Endothelial cell of umbilical vein (primary cell): ENCODE results near the gene PRLHR. TPM values are rescaled to one million over a fixed set of nuclear protein-coding genes. Genes with fewer than 3 reads are reported as not detected.

Experiments used
- BruUV-seq: library from RNA; stranded (reverse); fragments of 400-500 nt; replicated peaks from 2 replicates; lab custom pipeline; 2021; lab: Mats Ljungman, UMichigan
- CTCF ChIA-PET: fragments of 300-600, 350-600 bp; sonication (Branson Sonifier 250); formaldehyde crosslinking; loops from one replicate; lab custom pipeline; 2021; ENCODE audit warnings: antibody characterized with exemption, inconsistent platforms; lab: Charles Lee
- POLR2A ChIA-PET: fragments of 300-600, 350-600 bp; sonication (Branson Sonifier 250); formaldehyde crosslinking; loops from one replicate; lab custom pipeline; 2021; ENCODE audit warnings: antibody characterized with exemption, inconsistent platforms; lab: Charles Lee
- DNase-seq: peaks from one replicate; pipeline ENCODE4 v3.0.0-alpha.2; 2011; ENCODE audit warnings: low read depth, low spot score
- FAIRE-seq: peaks from 2 replicates; lab custom pipeline; 2011; peaks lifted over from hg19 to GRCh38; lab: Jason Lieb, UNC
- H2AFZ ChIP-seq: 2 replicates; pipeline ENCODE4 v1.6.0; 2012; ENCODE audit warnings: low read depth, low read length, control low read depth, inconsistent platforms
- H3K27ac ChIP-seq: 2 replicates; pipeline ENCODE4 v1.5.1; 2011; ENCODE audit warnings: low read depth, mild to moderate bottlenecking, control low read depth, low read length, moderate library complexity; ENCODE audit not compliant: insufficient read depth
- H3K27me3 ChIP-seq, 2 experiments: 2 replicates each; pipeline versions ENCODE4 v1.6.0 to v1.6.1; 2011; ENCODE audit warnings: low read length in 2 of 2, mixed read lengths in 1 of 2; ENCODE audit not compliant: control insufficient read depth in 2 of 2, insufficient read depth in 2 of 2
- H3K36me3 ChIP-seq, 2 experiments: 2 replicates in 1 of 2; 3 replicates in 1 of 2; pipeline ENCODE4 v1.5.1; 2011; ENCODE audit warnings: low read length in 2 of 2, mild to moderate bottlenecking in 1 of 2, moderate library complexity in 1 of 2; ENCODE audit not compliant: control insufficient read depth in 2 of 2, insufficient read depth in 2 of 2; ENCODE audit errors: extremely low read depth in 1 of 2
- H3K4me1 ChIP-seq: 3 replicates; pipeline ENCODE4 v1.5.1; 2011; ENCODE audit warnings: mild to moderate bottlenecking, low read length; ENCODE audit not compliant: control insufficient read depth, insufficient read depth; ENCODE audit errors: extremely low read depth
- H3K4me2 ChIP-seq: 2 replicates; pipeline ENCODE4 v1.6.1; 2011; ENCODE audit warnings: low read length, control low read depth, mixed read lengths; ENCODE audit not compliant: insufficient read depth
- H3K4me3 ChIP-seq, 3 experiments: fragments of 200-600 bp in 1 of 3; sonication (generic), shearing (Covaris generic) in 1 of 3; replicated peaks in 1 of 3; 2 replicates each; pipeline ENCODE4 v1.5.1; 2011 to 2016; ENCODE audit warnings: control low read depth in 3 of 3, low read length in 3 of 3, mild to moderate bottlenecking in 2 of 3, inconsistent platforms in 1 of 3, low read depth in 1 of 3, moderate library complexity in 1 of 3; ENCODE audit not compliant: insufficient read depth in 1 of 3
- H3K79me2 ChIP-seq: 2 replicates; pipeline ENCODE4 v1.6.0; 2012; ENCODE audit warnings: low read length, inconsistent platforms; ENCODE audit not compliant: control insufficient read depth, insufficient read depth
- H3K9ac ChIP-seq: replicated peaks from 2 replicates; pipeline ENCODE3; 2011; ENCODE audit warnings: low read length, control low read depth; ENCODE audit not compliant: insufficient read depth; ENCODE audit errors: extremely low read depth
- H3K9me1 ChIP-seq: replicated peaks from 3 replicates; pipeline ENCODE4 v1.6.0; 2011; ENCODE audit warnings: mild to moderate bottlenecking, low read length; ENCODE audit not compliant: control insufficient read depth, insufficient read depth; ENCODE audit errors: extremely low read depth
- H3K9me3 ChIP-seq: replicated peaks from 2 replicates; pipeline ENCODE4 v1.5.1; 2012; ENCODE audit warnings: low read length, inconsistent platforms; ENCODE audit not compliant: control insufficient read depth, insufficient read depth
- H4K20me1 ChIP-seq: replicated peaks from 2 replicates; pipeline ENCODE3; 2011; ENCODE audit warnings: mild to moderate bottlenecking, low read length; ENCODE audit not compliant: control insufficient read depth, insufficient read depth; ENCODE audit errors: extremely low read depth
- CTCF ChIP-seq, 2 donors: IDR thresholded peaks; 1 replicate in 1 of 2; 2 replicates in 1 of 2; pipeline ENCODE4 v1.5.1; 2011; ENCODE audit warnings: low read length in 2 of 2, mild to moderate bottlenecking in 2 of 2, moderate library complexity in 2 of 2, control low read depth in 1 of 2, inconsistent platforms in 1 of 2, low read depth in 1 of 2; ENCODE audit not compliant: insufficient read depth in 1 of 2; ENCODE audit errors: extremely low read depth in 1 of 2
- EZH2 ChIP-seq: IDR thresholded peaks from 2 replicates; pipeline ENCODE4 v1.6.1; 2012; ENCODE audit warnings: borderline replicate concordance, low read depth, mild to moderate bottlenecking, moderate library complexity, low read length, inconsistent platforms; ENCODE audit not compliant: severe bottlenecking
- FOS ChIP-seq: IDR thresholded peaks from 2 replicates; pipeline ENCODE4 v1.6.1; 2011; ENCODE audit warnings: mild to moderate bottlenecking, low read length, moderate library complexity, borderline replicate concordance; ENCODE audit not compliant: insufficient read depth
- GATA2 ChIP-seq: IDR thresholded peaks from 2 replicates; pipeline ENCODE4 v1.7.0; 2011; ENCODE audit warnings: low read depth, mild to moderate bottlenecking, moderate library complexity, mixed read lengths, low read length; ENCODE audit not compliant: insufficient read length, insufficient read depth
- JUN ChIP-seq: IDR thresholded peaks from 2 replicates; pipeline ENCODE4 v1.6.1; 2011; ENCODE audit warnings: borderline replicate concordance, low read depth; ENCODE audit not compliant: insufficient read length, insufficient read depth
- MAX ChIP-seq: IDR thresholded peaks from 2 replicates; pipeline ENCODE4 v1.6.1; 2011; ENCODE audit not compliant: insufficient read depth, insufficient read length
- MYC ChIP-seq: IDR thresholded peaks from one replicate; pipeline ENCODE4 v1.6.1; 2011; ENCODE audit warnings: mild to moderate bottlenecking, low read depth, low read length
- POLR2A ChIP-seq: IDR thresholded peaks from 2 replicates; pipeline ENCODE4 v1.6.1; 2012; ENCODE audit warnings: low read depth, mild to moderate bottlenecking, control low read depth, low read length
- POLR2AphosphoS5 ChIP-seq: IDR thresholded peaks from 2 replicates; pipeline ENCODE4 v1.6.1; 2012; ENCODE audit warnings: low read depth, mild to moderate bottlenecking, control low read depth, low read length, moderate library complexity; ENCODE audit not compliant: insufficient read depth
- dilution Hi-C: fragments of 300-500 bp; cut with MboI; formaldehyde crosslinking; loops from one replicate; pipeline ENCODE4 v1.15.0; 2019; ENCODE audit warnings: low sequenced_read_pairs; ENCODE audit not compliant: extremely low pct_ligation_motif_present
- intact Hi-C: fragments of 100-400 bp; cut with micrococcal nuclease; formaldehyde crosslinking; loops from one replicate; pipeline ENCODE4 v1.10.0; 2022
- polyA plus RNA-seq, 4 experiments: library from polyadenylated mRNA; depleted of rRNA in 3 of 4; stranded (reverse) in 3 of 4; unstranded in 1 of 4; fragments of >200 nt; gene quantifications; 2 replicates each; pipeline versions ENCODE4 v1.2.1 to v1.2.3, GENCODE V29; 2011 to 2012; ENCODE audit warnings: missing spikeins in 1 of 4
- total RNA-seq: library from RNA; stranded (reverse); gene quantifications from 2 replicates; pipeline ENCODE4 v1.2.3, GENCODE V29; 2021

Gene PRLHR
- total and polyA plus RNA-seq, 2 donors (not counting 3 experiments of a cell fraction or from before 2014, with no cell fraction given) = not detected

- Histone ChIP-seq H4K20me1 (no peaks in the 10 kb centered on the region), H3K27ac (no peak overlapping the region), H3K4me2 (no peak overlapping the region), H3K9me3 (no peaks in the 10 kb centered on the region), H3K9ac (no peak overlapping the region), H3K9me1 (no peaks in the 10 kb centered on the region), H3K4me3 (no peak overlapping the region), H2AFZ (no peak overlapping the region), H3K36me3 (no peaks in the 10 kb centered on the region), H3K4me1 (no peaks in the 10 kb centered on the region), H3K27me3 (peaks cover 1 to 8% of the 10 kb centered on the region in 2 experiments), H3K79me2 (no peaks in the 10 kb centered on the region)
- FAIRE-seq (no peak), DNase-seq (no peak)
- dilution Hi-C loops = no loop called here
- no TSS peak for BruUV-seq
- TF ChIP-seq FOS (no peak), POLR2A (no peak), EZH2 (no peak)
- intact Hi-C loops = no loop called here
- ChIA-PET POLR2A (no interaction called here), CTCF (interaction anchor here (1.0 to 1.4 kb wide), 2 partner anchors 21 to 131 kb away, joined by 5 read pairs; no protein-coding TSS in a partner anchor)
These were observed 5.1 kb downstream of the PRLHR start for GRCh38 chr10:118590334-118590733.

- no peak for TF ChIP-seq GATA2
- TF ChIP-seq FOS = no peak
- TF ChIP-seq CTCF (IDR thresholded peaks at IDR 0.05; ENCODE audit: extremely low read depth in 1 of 2, insufficient read depth in 1 of 2, low read depth in 1 of 2, low read length in 2 of 2) = no peak
- TF ChIP-seq POLR2A = no peak
- no peak for TF ChIP-seq MAX
- no peak for TF ChIP-seq JUN
- TF ChIP-seq MYC = no peak
- no peak for TF ChIP-seq POLR2AphosphoS5
- no peak for TF ChIP-seq EZH2
- Histone ChIP-seq H2AFZ (no peak overlapping the region), H3K9me1 (no peaks in the 10 kb centered on the region), H3K9me3 (no peaks in the 10 kb centered on the region), H3K27ac (no peak overlapping the region), H3K4me3 (no peak overlapping the region), H3K4me1 (no peaks in the 10 kb centered on the region), H3K4me2 (no peak overlapping the region), H3K36me3 (no peaks in the 10 kb centered on the region), H3K27me3 (no peaks in the 10 kb centered on the region), H3K79me2 (no peaks in the 10 kb centered on the region), H3K9ac (no peak overlapping the region), H4K20me1 (no peaks in the 10 kb centered on the region)
- no TSS peak for BruUV-seq
- ChIA-PET POLR2A (no interaction called here), CTCF (no interaction called here)
- DNase-seq = no peak
- intact Hi-C loops (no loop called here), dilution Hi-C loops (no loop called here)
- no peak for FAIRE-seq
These were observed 7.4 kb downstream of the PRLHR start for GRCh38 chr10:118587881-118588651.
